Smooth muscle cell (in vitro differentiated cells): ENCODE results near the gene CADPS2. TPM values are rescaled to one million over a fixed set of nuclear protein-coding genes. Genes with fewer than 3 reads are reported as not detected.

ENCODE experiments used
- DNase-seq: peaks from one replicate; lab custom pipeline; 2025; ENCODE audit not compliant: unreplicated experiment; lab: John Stamatoyannopoulos, UW
- H2AFZ ChIP-seq: fragments of 200-600 bp; sonication (generic); 2 replicates; pipeline ENCODE4 v1.6.0; 2016; ENCODE audit warnings: antibody characterized with exemption, low read depth, mild to moderate bottlenecking
- H3F3A ChIP-seq: fragments of 200-600 bp; sonication (generic); 2 replicates; pipeline ENCODE4 v1.6.0; 2017; ENCODE audit warnings: antibody characterized with exemption, low read depth
- H3K27ac ChIP-seq: fragments of 200-600 bp; sonication (generic); 2 replicates; pipeline ENCODE4 v1.5.1; 2016; ENCODE audit warnings: low read depth, mild to moderate bottlenecking
- H3K27me3 ChIP-seq: fragments of 200-600 bp; sonication (generic); 2 replicates; pipeline ENCODE4 v1.6.1; 2016; ENCODE audit warnings: low read depth, mild to moderate bottlenecking
- H3K36me3 ChIP-seq: fragments of 200-600 bp; sonication (generic); 2 replicates; pipeline ENCODE4 v1.5.1; 2016; ENCODE audit warnings: low read depth
- H3K4me1 ChIP-seq: fragments of 200-600 bp; sonication (generic); 2 replicates; pipeline ENCODE4 v1.5.1; 2016; ENCODE audit warnings: low read depth
- H3K4me2 ChIP-seq: fragments of 200-600 bp; sonication (generic); 2 replicates; pipeline ENCODE4 v1.6.0; 2016; ENCODE audit warnings: mild to moderate bottlenecking
- H3K4me3 ChIP-seq: fragments of 200-600 bp; sonication (generic); 2 replicates; pipeline ENCODE4 v1.5.1; 2016; ENCODE audit warnings: mild to moderate bottlenecking
- H3K79me2 ChIP-seq: fragments of 200-600 bp; sonication (generic); 2 replicates; pipeline ENCODE4 v1.6.0; 2016; ENCODE audit warnings: low read depth, mild to moderate bottlenecking
- H3K9ac ChIP-seq: fragments of 200-600 bp; sonication (generic); 2 replicates; pipeline ENCODE4 v1.6.0; 2016; ENCODE audit warnings: low read depth
- H3K9me3 ChIP-seq: fragments of 200-600 bp; sonication (generic); replicated peaks from 2 replicates; pipeline ENCODE4 v1.5.1; 2016; ENCODE audit warnings: low read depth
- H4K20me1 ChIP-seq: fragments of 200-600 bp; sonication (generic); 2 replicates; pipeline ENCODE4 v1.6.0; 2016; ENCODE audit warnings: low read depth
- WGBS: methylation state at CpG from one replicate; pipeline ENCODE4 v1.1.7; 2016; ENCODE audit warnings: low lambda C conversion rate; 5-methylcytosine and 5-hydroxymethylcytosine counted together
- polyA plus RNA-seq: library from polyadenylated mRNA; unstranded; fragments of >200 nt; fragmentation: Nextera tagmentation; extraction: Ambion mirVana; gene quantifications from 2 replicates; pipeline ENCODE4 v1.2.1, GENCODE V29; 2016
- total RNA-seq: library from RNA; depleted of rRNA; stranded (reverse); fragments of >200 nt; gene quantifications from 2 replicates; pipeline ENCODE4 v1.2.3, GENCODE V29; 2014
- TF ChIP-seq, protein P1 (sequence below): fragments of 200-600 bp; sonication (generic); IDR thresholded peaks from 2 replicates; pipeline ENCODE4 v1.5.1; 2017; ENCODE audit warnings: borderline replicate concordance, mild to moderate bottlenecking, antibody characterized with exemption; ENCODE audit not compliant: insufficient read depth, poor library complexity, severe bottlenecking

The CADPS2 gene
- total and polyA plus RNA-seq, 2 experiments from 2014 or later, result 8.5 to 15.6 TPM

DNA sequence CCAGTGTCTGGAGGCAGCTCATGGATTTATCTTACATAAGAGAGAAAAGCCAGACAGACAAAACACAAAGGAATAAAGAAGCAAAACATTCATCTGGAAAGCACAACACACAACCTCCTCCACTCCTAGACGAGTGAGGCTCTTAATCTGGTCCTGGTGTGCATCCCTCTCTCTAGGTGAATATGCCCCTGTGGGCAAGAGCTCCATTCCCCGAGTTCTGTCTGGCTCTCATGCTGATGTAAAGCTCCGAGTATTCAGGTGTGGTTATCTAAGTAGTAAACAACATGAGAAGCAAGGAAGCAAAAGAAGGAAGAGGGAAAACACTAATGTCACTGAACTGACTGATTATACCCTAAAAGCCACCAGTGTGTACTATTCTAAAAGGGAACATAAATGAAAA is 533.8 kb downstream of the CADPS2 start:
- no peaks in the 10 kb centered on the region for H3K36me3 ChIP-seq
- WGBS, result 36% methylated on average over 3 of the region's 3 CpGs
- H3K9ac ChIP-seq, result no peak overlapping the region
- no peak overlapping the region for H3K4me2 ChIP-seq
- no peak for DNase-seq
- no peak overlapping the region for H2AFZ ChIP-seq
- peaks cover 14% of the 10 kb centered on the region for H3K4me1 ChIP-seq
- H4K20me1 ChIP-seq, result no peaks in the 10 kb centered on the region
- H3K79me2 ChIP-seq, result no peaks in the 10 kb centered on the region
- TF ChIP-seq, protein P1, sequence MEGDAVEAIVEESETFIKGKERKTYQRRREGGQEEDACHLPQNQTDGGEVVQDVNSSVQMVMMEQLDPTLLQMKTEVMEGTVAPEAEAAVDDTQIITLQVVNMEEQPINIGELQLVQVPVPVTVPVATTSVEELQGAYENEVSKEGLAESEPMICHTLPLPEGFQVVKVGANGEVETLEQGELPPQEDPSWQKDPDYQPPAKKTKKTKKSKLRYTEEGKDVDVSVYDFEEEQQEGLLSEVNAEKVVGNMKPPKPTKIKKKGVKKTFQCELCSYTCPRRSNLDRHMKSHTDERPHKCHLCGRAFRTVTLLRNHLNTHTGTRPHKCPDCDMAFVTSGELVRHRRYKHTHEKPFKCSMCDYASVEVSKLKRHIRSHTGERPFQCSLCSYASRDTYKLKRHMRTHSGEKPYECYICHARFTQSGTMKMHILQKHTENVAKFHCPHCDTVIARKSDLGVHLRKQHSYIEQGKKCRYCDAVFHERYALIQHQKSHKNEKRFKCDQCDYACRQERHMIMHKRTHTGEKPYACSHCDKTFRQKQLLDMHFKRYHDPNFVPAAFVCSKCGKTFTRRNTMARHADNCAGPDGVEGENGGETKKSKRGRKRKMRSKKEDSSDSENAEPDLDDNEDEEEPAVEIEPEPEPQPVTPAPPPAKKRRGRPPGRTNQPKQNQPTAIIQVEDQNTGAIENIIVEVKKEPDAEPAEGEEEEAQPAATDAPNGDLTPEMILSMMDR, result no peak
- H3K27ac ChIP-seq, result no peak overlapping the region
- H3F3A ChIP-seq, result no peaks in the 10 kb centered on the region
- no peaks in the 10 kb centered on the region for H3K27me3 ChIP-seq
- no peak overlapping the region for H3K4me3 ChIP-seq
- H3K9me3 ChIP-seq, result no peaks in the 10 kb centered on the region

DNA sequence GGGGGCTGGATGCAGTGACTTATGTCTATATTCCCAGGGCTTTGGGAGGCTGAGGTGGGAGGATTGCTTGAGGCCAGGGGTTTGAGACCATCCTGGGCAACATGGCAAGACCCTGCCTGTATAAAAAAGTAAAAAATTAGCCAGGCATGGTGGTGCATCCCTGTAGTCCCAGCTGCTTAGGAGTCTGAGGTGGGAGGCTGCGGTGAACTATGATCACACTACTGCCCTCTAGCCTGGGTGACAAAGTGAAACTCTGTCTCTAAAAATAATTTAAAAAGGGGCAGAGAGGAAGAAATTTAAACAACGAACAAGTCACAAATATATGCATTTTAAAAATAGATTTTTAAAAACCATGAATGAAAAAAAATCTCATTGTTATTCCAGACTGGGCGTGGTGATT is 535.6 kb downstream of the CADPS2 start:
- Histone ChIP-seq H3K9me3 (no peaks in the 10 kb centered on the region), H3K4me1 (peaks cover 14% of the 10 kb centered on the region), H3K4me2 (no peak overlapping the region), H4K20me1 (no peaks in the 10 kb centered on the region), H3K79me2 (no peaks in the 10 kb centered on the region), H3K4me3 (no peak overlapping the region), H3F3A (no peaks in the 10 kb centered on the region), H3K27me3 (no peaks in the 10 kb centered on the region), H3K36me3 (no peaks in the 10 kb centered on the region), H3K9ac (no peak overlapping the region), H2AFZ (no peak overlapping the region), H3K27ac (no peak overlapping the region)
- 83% methylated on average over 3 of the region's 3 CpGs for WGBS
- DNase-seq, result no peak
- TF ChIP-seq, protein P1, result no peak

DNA sequence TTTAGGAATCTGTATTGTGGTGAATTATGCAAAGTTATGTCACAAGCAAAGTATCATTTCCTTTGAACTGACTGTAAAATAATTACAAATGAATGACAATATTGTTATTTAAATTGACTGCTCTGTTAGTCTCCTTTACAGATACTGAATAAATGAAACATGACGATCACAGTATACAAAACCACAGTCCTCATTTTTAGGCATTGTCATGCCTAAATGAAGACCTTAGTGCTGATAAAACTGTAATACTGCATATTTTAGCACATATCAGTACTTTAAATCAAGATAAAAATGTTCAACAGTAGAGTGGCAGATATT is 542.0 kb downstream of the CADPS2 start:
- WGBS, result 71% methylated on average over 1 of the region's 1 CpG
- no peak overlapping the region for H3K9ac ChIP-seq
- H3K4me3 ChIP-seq, result no peak overlapping the region
- no peaks in the 10 kb centered on the region for H3F3A ChIP-seq
- H3K4me2 ChIP-seq, result no peak overlapping the region
- H3K79me2 ChIP-seq, result no peaks in the 10 kb centered on the region
- H3K36me3 ChIP-seq, result no peaks in the 10 kb centered on the region
- H3K27ac ChIP-seq, result no peak overlapping the region
- H4K20me1 ChIP-seq, result no peaks in the 10 kb centered on the region
- no peak for DNase-seq
- peaks cover 18% of the 10 kb centered on the region for H3K4me1 ChIP-seq
- no peaks in the 10 kb centered on the region for H3K27me3 ChIP-seq
- no peaks in the 10 kb centered on the region for H3K9me3 ChIP-seq
- H2AFZ ChIP-seq, result no peak overlapping the region
- TF ChIP-seq, protein P1, result no peak

DNA sequence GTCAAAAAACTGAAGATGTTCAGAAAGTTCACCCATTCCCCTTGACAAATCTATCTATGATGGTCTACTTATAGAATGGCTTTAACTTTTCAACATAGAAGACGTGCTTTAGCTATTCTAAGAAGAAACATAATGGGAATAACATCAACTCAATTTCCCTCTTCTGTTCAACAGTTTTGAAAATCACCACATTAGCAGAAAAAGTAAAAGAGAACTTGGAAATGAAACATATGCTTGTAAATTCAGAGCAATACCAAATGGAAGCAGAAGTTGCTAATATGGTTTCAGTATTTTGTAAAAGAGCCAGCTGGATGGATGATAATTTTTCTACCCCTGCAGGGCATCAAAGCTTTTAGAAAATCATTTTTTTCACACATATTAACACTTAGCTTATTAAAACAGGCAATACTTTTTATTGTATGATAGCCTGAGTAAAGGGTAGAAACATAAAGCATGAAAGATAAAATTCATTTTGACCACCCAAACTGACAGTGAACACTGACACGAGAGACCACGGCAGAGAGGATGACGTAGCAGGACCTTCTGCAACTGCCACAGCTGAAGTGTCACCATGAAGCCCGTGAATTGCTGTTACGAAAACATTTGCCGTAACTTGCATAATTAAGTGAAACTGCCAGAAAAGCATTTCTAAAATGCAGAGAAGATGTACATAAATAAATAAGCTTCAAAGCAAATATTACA is 542.5 kb downstream of the CADPS2 start:
- no peak overlapping the region for H3K27ac ChIP-seq
- peaks cover 14% of the 10 kb centered on the region for H3K4me1 ChIP-seq
- H3K27me3 ChIP-seq, result no peaks in the 10 kb centered on the region
- H3K4me2 ChIP-seq, result no peak overlapping the region
- TF ChIP-seq, protein P1, result no peak
- no peak for DNase-seq
- no peak overlapping the region for H2AFZ ChIP-seq
- H3K9me3 ChIP-seq, result no peaks in the 10 kb centered on the region
- no peaks in the 10 kb centered on the region for H4K20me1 ChIP-seq
- no peak overlapping the region for H3K9ac ChIP-seq
- H3K36me3 ChIP-seq, result no peaks in the 10 kb centered on the region
- H3K79me2 ChIP-seq, result no peaks in the 10 kb centered on the region
- H3K4me3 ChIP-seq, result no peak overlapping the region
- 86% methylated on average over 7 of the region's 7 CpGs for WGBS
- no peaks in the 10 kb centered on the region for H3F3A ChIP-seq
